Stimulated activated CD4-positive, alpha-beta T cell treated with anti-CD3 and anti-CD28 coated beads, Interleukin-2, amount 100 ng/mL, for 4 hours (primary cell): ENCODE data around the gene AHCTF1.

Experiments
- DNase-seq: peaks from one replicate; pipeline ENCODE4 v3.0.0-alpha.2; 2020; ENCODE audit warnings: low read depth

Gene AHCTF1

GRCh38 chr1:246798107-246798506 lies 133.6 kb downstream of the AHCTF1 start:
- no peak for DNase-seq

- DNase-seq, result no peak
Measured at GRCh38 chr1:246797597-246797996, 134.2 kb downstream of the AHCTF1 start.

GRCh38 chr1:246797157-246797556 lies 134.6 kb downstream of the AHCTF1 start:
- no peak for DNase-seq

GRCh38 chr1:246795906-246796694 lies 135.6 kb downstream of the AHCTF1 start:
- no peak for DNase-seq

GRCh38 chr1:246794828-246795671 lies 136.7 kb downstream of the AHCTF1 start:
- no peak for DNase-seq

- no peak for DNase-seq
Measured at GRCh38 chr1:246794048-246794827, 137.5 kb downstream of the AHCTF1 start.

GRCh38 chr1:246793356-246793896 lies 138.3 kb downstream of the AHCTF1 start:
- no peak for DNase-seq

GRCh38 chr1:246792603-246793002 lies 139.1 kb downstream of the AHCTF1 start:
- DNase-seq, result no peak

GRCh38 chr1:246791303-246791918 lies 140.3 kb downstream of the AHCTF1 start:
- DNase-seq, result no peak

- no peak for DNase-seq
Measured at GRCh38 chr1:246790833-246791232, 140.9 kb downstream of the AHCTF1 start.

- DNase-seq, result no peak
Measured at GRCh38 chr1:246790364-246790763, 141.4 kb downstream of the AHCTF1 start.

- no peak for DNase-seq
Measured at GRCh38 chr1:246789454-246790339, 142.1 kb downstream of the AHCTF1 start.
